Astrocyte of the spinal cord (primary cell): ENCODE results near the gene THAP8.

Experiments used
- DNase-seq: peaks from one replicate; pipeline ENCODE4 v3.0.0; 2011; ENCODE audit warnings: low read depth, low spot score
- H3K4me3 ChIP-seq: 2 replicates; pipeline ENCODE4 v1.5.1; 2011; ENCODE audit warnings: low read depth, mild to moderate bottlenecking, low read length, moderate library complexity
- CTCF ChIP-seq: IDR thresholded peaks from 2 replicates; pipeline ENCODE4 v1.5.1; 2012; ENCODE audit warnings: low read depth, mild to moderate bottlenecking, low read length, inconsistent platforms
- in situ Hi-C: cut with HindIII; loops from 2 replicates; pipeline ENCODE4 v1.10.0; 2017; ENCODE audit warnings: low sequenced_read_pairs

The THAP8 gene

GRCh38 chr19:35993923-35994598, 60.0 kb downstream of the THAP8 start:
- DNase-seq = no peak

GRCh38 chr19:35992907-35993765, 60.9 kb downstream of the THAP8 start:
- TF ChIP-seq CTCF = no peak
- DNase-seq = no peak
- in situ Hi-C loops = no loop called here
- H3K4me3 ChIP-seq = no peak overlapping the region

More at GRCh38 chr19:35993923-35994598, 60.0 kb downstream of the THAP8 start:
- peak; percentile 1 for TF ChIP-seq CTCF
- in situ Hi-C loops = no loop called here
- peak overlapping the region; percentile 71 for H3K4me3 ChIP-seq

- no peak overlapping the region for H3K4me3 ChIP-seq
- TF ChIP-seq CTCF = no peak
- in situ Hi-C loops = no loop called here
- DNase-seq = no peak
These were observed 62.2 kb downstream of the THAP8 start for GRCh38 chr19:35991731-35992450.

GRCh38 chr19:35990771-35991730, 63.0 kb downstream of the THAP8 start:
- no peak for TF ChIP-seq CTCF
- in situ Hi-C loops = no loop called here
- H3K4me3 ChIP-seq = no peak overlapping the region
- DNase-seq = no peak

GRCh38 chr19:35990156-35990555, 63.9 kb downstream of the THAP8 start:
- in situ Hi-C loops = no loop called here
- DNase-seq = no peak

More at GRCh38 chr19:35990156-35990555, 63.9 kb downstream of the THAP8 start:
- H3K4me3 ChIP-seq = no peak overlapping the region
- TF ChIP-seq CTCF = no peak
